NOMO-1 treated with dmso at 0.1 percent for 144 hours (cell line): ENCODE measurements around the gene AP2A2.
"Not testable (repeated sequence)": the region's sequence is repeated elsewhere in the genome, so short reads cannot be mapped to it uniquely, and the experiment has no call there.

Experiments used
- DNase-seq: peaks from one replicate; lab custom pipeline; 2025; ENCODE audit not compliant: unreplicated experiment; lab: John Stamatoyannopoulos, UW

AP2A2 gene

GRCh38 chr11:953512-953911 is 27.8 kb downstream of the AP2A2 start:
- no peak for DNase-seq

- no peak for DNase-seq
These were observed 28.9 kb downstream of the AP2A2 start for GRCh38 chr11:954392-955153.

DNA sequence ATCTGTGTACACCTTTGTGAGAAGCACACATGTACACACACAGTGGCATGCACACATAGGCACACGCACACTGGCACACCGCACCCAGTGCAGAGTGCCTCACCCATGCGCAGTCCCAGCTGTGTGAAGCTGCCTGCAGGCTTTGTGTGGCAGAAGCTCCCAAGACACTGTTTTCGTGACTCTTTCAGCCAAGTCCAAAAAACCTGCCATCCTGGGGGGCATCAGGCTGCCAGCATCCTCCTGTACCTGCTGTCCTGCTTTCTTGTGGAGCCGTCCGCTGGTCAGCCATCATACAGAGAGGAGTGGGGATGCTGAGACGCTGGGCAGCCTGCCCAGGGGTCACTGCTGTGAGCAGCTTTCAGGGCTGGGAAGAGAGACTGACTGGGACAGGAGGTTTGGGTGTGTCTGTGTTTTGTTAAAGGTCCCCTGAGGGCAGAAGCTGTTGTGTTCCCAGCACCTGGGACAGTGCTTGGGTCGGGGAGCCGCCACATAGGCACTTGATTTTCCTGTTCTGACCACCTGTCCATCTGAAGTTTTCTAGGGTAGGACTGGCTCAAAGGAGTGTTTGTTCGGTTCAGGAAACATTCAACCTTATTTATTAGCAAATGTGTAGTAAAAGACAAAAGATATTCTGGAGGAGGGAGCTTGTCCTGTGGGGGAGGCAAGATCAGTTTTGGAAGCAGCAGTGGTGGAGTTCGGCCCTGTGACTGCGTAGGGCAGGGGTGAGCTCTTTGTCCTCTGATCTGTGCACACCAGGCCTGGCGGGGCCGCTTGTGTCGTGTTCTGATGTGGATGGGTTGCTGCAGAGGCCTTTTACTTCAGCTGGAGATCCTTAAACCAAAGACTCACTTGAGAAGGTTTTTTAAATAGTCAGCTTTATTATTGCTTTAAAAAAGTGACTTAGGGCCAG is 29.7 kb downstream of the AP2A2 start:
- no peak for DNase-seq

GRCh38 chr11:957212-957920 is 31.7 kb downstream of the AP2A2 start:
- no peak for DNase-seq

DNA sequence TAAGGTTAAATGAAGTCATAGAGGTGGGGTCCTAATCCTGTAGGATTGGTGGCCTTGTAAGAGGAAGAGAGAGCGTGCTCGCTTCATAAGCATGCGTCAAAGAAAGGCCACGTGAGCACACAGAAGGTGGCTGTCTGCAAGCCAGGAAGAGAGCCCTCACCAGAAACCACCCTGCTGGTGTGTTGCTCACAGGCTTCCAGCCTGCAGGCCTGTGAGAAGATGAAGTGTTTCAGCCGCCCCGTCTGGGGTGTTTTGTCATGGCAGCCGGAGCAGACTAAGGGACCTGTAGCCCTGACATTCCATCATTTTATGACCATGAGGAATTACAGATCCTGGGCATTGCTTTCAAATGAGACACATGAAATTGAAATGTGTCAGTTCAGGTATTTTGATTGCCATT is 32.4 kb downstream of the AP2A2 start:
- DNase-seq = no peak

- no peak for DNase-seq
These were observed 33.4 kb downstream of the AP2A2 start for GRCh38 chr11:959027-959426.

DNA sequence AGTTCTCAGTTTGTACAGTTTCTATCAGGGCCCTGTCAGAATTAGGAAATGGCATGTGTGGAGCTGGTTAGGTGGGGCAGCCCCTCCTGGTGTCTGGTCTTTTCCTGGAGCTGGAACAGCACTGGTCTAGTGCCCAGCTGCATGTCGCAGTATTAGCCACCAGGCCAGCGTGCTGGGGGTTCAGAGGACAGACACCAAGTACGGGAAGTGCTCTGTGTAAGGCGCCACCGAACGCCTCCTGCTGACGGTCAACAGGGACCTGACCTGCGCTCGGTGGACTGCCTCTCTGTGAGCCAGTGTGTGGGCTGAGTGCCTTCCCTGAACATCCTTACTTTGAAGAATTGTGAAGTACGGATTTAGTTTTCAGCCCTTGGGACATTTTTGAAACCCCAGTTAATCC is 33.9 kb downstream of the AP2A2 start:
- DNase-seq = no peak

- DNase-seq = not testable (repeated sequence)
These were observed 35.7 kb downstream of the AP2A2 start for GRCh38 chr11:961310-961920.

GRCh38 chr11:961921-962320 is 36.3 kb downstream of the AP2A2 start:
- DNase-seq = no peak

DNA sequence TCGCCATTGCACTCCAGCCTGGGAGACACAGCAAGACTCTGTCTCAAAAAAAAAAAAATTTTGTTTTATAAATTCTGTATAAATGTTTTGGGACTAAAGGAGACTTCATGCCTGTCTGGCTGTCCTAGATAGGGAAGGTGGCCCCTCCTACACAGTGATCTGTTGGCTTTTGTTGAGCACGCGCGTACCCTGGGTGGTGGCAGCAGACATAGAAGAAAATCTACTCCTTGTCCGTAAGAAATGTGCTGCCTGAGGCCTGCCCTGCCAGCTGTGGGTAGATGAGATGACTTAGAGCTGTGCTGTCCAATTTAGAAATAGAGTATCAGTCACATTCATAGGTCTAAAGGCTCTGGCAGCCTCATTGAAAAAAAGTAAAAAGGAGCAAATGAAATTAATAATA is 37.0 kb downstream of the AP2A2 start:
- DNase-seq = no peak

DNA sequence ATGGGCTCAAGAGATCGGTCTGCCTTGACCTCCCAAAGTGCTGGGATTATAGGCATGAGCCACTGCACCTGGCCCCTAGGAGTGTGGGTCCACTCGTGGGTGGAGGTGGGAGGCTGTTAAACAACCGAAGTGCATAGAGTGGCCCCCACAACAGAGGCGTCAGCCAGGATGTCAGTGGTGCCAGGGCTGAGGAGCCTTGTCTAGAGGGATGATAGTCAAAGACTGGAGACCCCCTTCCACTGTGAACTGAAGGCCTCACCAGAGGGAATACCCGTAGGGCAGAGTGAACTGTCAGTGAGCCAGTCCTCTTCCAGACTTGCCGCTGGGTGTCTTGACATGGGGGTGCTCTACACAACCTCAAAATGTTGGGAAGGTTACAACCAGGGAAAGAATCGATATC is 38.2 kb downstream of the AP2A2 start:
- no peak for DNase-seq

DNA sequence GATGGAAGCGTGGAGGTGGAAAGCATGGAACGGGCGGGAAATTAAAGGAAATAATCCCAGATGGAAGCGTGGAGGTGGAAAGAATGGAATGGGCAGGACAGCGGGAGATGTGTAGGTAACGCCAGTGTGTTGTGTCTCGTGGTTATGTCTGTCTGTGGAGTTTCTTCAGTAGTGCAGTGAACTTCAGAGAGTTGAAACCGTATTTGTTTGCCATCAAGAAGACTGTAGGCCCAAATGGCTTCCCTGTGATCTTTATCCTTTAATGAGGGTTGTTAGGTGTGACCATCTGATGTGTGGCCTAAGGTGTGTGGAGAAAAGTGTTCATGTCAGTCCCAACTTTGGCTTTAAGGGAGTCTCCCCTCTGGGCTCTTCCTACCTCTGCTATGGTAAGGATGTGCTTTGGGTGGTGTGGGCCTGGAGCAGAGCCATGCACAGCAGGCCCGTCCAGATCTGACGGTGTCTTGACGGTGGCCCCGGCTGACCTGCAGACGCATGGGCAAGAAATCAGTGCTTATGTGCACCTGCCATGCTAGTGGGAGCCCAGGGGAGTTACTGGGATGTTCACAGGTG is 39.6 kb downstream of the AP2A2 start:
- no peak for DNase-seq

DNA sequence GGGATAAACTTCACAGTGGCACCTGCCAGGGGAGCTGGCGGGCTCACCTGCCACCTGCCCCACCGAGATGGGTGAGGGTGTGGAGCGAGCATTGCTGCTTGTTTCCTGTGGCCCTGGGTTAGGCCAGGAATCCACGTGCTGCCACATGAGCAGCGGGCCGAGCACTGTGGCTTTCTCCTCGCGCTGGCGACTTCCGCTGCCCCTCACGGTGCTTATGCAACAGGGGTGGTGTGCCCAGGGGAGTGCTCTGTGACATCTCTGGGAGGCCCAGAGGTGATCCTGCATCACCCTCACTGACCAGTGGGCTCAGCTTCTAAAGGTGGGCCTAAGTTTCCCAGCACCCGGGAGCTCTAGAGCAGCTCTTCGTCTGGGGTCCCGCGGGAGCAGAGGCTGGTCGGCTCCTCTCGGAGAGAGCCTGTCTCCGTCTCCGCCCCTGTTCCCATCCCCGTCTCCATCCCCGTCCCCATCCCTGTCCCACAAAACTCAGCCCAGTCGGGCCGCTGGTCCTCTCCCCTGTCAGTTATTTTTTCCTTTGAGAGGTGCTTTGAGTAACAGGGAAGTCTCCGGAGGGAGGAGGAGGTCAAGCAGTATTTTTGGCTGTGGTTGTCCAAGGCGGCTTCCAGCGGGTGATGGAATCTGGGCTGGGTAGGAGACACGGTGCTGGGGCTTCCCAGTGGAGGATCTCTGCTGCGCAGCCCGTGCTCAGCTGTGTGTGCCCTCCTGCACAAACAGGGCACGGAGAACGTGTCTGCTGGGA is 42.5 kb downstream of the AP2A2 start:
- no peak for DNase-seq

GRCh38 chr11:968822-969221 is 43.2 kb downstream of the AP2A2 start:
- DNase-seq = no peak

DNA sequence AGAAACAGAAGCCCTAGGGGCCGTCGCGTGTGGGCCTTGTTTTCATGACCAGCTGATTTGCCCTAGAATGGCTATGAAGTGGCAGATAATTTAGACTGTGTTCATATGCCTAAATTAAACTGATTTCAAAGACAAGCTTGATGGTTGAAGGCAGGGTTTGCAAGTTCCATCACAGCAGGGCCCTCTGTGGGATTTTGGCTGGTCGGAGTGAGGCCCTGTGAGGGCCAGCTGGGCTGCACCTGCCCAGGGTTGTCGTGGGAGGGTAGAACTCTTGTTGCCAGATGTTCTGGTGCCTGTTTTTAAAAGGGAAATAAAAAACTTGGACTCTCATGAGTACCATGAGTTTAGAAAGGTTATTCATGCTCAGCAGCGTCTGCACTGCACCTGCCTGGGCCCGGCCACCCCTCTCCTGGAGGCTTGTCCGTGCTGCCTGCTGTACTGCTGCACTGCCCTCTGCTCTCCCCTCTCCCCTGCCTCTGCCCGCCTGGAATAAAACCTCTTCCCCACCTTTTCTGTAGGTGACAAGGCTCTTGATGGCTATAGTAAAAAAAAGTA is 44.1 kb downstream of the AP2A2 start:
- DNase-seq = no peak

- DNase-seq = no peak
These were observed 44.7 kb downstream of the AP2A2 start for GRCh38 chr11:970319-970871.

- DNase-seq = no peak
These were observed 45.5 kb downstream of the AP2A2 start for GRCh38 chr11:971092-971690.

DNA sequence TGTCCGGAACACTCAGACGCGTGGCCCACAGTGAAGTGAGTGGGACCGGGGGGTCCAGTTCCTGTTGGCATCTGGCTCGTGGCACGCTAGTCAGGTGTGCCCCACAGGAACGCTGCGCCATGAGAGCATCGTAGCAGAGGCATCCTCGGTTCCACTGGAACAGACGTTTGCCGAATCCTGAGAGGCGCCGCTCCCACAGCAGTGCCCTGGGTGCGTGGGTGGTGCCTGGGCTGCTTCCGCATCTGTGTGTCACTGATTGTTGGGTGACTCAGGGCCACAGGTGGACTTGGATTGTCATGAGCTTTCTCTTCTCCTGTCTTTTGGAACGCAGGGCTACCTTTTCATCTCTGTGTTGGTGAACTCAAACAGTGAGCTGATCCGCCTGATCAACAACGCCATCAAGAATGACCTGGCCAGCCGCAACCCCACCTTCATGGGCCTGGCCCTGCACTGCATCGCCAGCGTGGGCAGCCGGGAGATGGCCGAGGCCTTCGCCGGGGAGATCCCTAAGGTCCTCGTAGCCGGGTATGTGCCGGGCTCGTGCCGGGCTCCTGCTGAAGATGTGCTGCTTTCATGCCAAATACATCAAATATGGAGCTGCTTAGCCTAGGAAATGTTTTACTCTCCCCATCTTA is 46.2 kb downstream of the AP2A2 start:
- DNase-seq = no peak
